ENCODE data around the gene TBK1. TPM values are rescaled to one million over a fixed set of nuclear protein-coding genes. Genes with fewer than 3 reads are reported as not detected.
A peak's percentile ranks its signal among the peaks of the same experiment; 100 is the strongest.

Gene TBK1
- total and polyA plus RNA-seq, 2 donors: 14.1 to 63.3 TPM

DNA sequence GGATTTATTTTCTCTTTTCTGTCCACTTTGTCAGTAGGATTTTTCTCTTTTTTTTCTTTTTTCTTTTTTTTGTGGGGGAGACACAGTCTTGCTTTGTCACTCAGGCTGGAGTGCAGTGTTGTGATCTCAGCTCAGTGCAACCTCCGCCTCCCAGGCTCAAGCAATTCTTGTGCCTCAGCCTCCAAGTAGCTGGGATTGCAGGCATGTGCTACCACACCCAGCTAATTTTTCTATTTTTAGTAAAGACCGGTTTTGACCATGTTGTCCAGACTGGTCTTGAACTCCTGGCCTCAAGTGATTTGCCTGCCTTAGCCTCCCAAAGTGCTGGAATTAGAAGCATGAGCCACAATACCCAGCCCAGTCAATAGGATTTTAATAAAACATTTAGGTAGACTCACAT is 21.0 kb upstream of the TBK1 start:
- WGBS: 86% methylated on average over 2 of the region's 2 CpGs
- H3K4me1 ChIP-seq (ENCODE audit: insufficient read depth): no peaks in the 10 kb centered on the region
- no peak for DNase-seq (ENCODE audit: extremely low spot score)
- H3K36me3 ChIP-seq (ENCODE audit: insufficient read depth): peaks cover 7% of the 10 kb centered on the region
- H3K4me3 ChIP-seq (ENCODE audit: low read depth, low read length): no peak overlapping the region
- no peak overlapping the region for H3K27ac ChIP-seq (ENCODE audit: low read depth)

DNA sequence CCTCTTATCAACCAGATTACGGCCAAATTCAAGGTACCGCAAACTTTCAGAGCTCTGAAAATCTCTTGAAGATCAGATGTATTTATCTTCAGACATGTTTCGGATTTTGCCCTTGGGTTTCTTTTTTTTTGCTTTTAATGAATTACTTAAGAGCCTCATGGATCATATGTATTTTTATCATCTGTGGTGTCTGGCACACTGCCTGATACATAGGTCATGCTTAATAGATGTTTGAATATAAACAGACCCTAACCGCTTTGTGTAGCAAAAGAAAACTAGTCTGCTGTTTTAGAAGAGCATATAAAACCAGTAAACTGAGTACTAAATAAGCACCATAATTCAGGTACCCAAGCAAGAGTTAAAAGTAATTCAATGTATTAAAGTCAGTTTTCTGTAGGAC is 20.1 kb upstream of the TBK1 start:
- no peak for DNase-seq (ENCODE audit: extremely low spot score)
- Histone ChIP-seq H3K4me3 (ENCODE audit: low read depth, low read length) (no peak overlapping the region), H3K36me3 (ENCODE audit: insufficient read depth) (peaks cover 6% of the 10 kb centered on the region), H3K4me1 (ENCODE audit: insufficient read depth) (no peaks in the 10 kb centered on the region), H3K27ac (ENCODE audit: low read depth) (no peak overlapping the region)
- 84% methylated on average over 4 of the region's 4 CpGs for WGBS

GRCh38 chr12:64433915-64434314 is 18.0 kb upstream of the TBK1 start:
- no peak for DNase-seq (ENCODE audit: extremely low spot score)
- WGBS: 92% methylated on average over 5 of the region's 5 CpGs
- Histone ChIP-seq H3K4me1 (ENCODE audit: insufficient read depth) (no peaks in the 10 kb centered on the region), H3K27ac (ENCODE audit: low read depth) (no peak overlapping the region), H3K36me3 (ENCODE audit: insufficient read depth) (peaks cover 4% of the 10 kb centered on the region), H3K4me3 (ENCODE audit: low read depth, low read length) (no peak overlapping the region)

GRCh38 chr12:64440100-64440499 is 11.8 kb upstream of the TBK1 start:
- H3K27ac ChIP-seq (ENCODE audit: low read depth): no peak overlapping the region
- H3K36me3 ChIP-seq (ENCODE audit: insufficient read depth): peaks cover 8% of the 10 kb centered on the region
- H3K4me3 ChIP-seq (ENCODE audit: low read depth, low read length): no peak overlapping the region
- no peak for DNase-seq (ENCODE audit: extremely low spot score)
- H3K4me1 ChIP-seq (ENCODE audit: insufficient read depth): no peaks in the 10 kb centered on the region
- WGBS: 97% methylated on average over 1 of the region's 1 CpG

DNA sequence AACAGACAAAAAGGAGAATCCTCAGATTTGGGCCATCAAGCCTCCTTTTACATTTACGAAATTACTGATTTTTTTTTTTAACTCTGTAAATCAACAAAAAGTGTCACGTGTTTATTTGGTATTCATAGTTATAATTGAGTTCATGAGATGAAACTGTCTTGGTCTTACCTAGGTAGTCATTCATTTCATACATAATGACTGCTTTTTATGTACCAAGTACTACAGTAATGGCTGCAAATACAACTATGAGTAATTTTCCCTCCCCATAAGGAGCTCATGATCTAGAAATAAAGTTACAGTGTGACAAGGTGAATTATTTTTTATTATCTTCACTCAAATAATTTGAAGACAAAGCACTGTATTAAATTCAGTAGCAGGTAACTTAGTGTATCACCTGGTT is 6.4 kb upstream of the TBK1 start:
- WGBS: 90% methylated on average over 2 of the region's 2 CpGs

DNA sequence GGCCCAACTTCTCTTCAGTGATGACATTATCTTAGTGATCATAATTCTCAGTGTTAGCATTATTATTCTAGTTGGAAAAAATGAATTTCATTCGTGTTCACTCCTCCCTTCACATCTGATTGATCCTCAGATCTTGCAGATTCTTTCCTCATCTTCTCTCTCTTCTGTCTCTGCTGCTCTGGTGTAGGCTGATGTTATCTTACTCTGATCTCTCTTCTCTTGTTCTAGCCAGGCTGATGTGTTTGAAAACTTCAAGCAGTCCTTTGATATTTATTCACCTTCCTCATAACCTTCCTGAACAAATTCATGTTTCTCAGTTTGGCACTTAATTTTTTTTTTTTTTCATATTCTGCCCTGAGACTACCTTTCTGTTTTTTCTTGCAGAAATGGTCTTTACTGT is 5.6 kb upstream of the TBK1 start:
- Histone ChIP-seq H3K4me3 (ENCODE audit: low read depth, low read length) (no peak overlapping the region), H3K27ac (ENCODE audit: low read depth) (no peak overlapping the region), H3K4me1 (ENCODE audit: insufficient read depth) (no peaks in the 10 kb centered on the region), H3K36me3 (ENCODE audit: insufficient read depth) (peaks cover 2% of the 10 kb centered on the region)
- no peak for DNase-seq (ENCODE audit: extremely low spot score)
- WGBS: 87% methylated on average over 1 of the region's 1 CpG

More for the DNA sequence above, 6.4 kb upstream of the TBK1 start:
- H3K4me3 ChIP-seq (ENCODE audit: low read depth, low read length): no peak overlapping the region
- H3K36me3 ChIP-seq (ENCODE audit: insufficient read depth): peaks cover 2% of the 10 kb centered on the region
- H3K4me1 ChIP-seq (ENCODE audit: insufficient read depth): no peaks in the 10 kb centered on the region
- no peak for DNase-seq (ENCODE audit: extremely low spot score)
- no peak overlapping the region for H3K27ac ChIP-seq (ENCODE audit: low read depth)

DNA sequence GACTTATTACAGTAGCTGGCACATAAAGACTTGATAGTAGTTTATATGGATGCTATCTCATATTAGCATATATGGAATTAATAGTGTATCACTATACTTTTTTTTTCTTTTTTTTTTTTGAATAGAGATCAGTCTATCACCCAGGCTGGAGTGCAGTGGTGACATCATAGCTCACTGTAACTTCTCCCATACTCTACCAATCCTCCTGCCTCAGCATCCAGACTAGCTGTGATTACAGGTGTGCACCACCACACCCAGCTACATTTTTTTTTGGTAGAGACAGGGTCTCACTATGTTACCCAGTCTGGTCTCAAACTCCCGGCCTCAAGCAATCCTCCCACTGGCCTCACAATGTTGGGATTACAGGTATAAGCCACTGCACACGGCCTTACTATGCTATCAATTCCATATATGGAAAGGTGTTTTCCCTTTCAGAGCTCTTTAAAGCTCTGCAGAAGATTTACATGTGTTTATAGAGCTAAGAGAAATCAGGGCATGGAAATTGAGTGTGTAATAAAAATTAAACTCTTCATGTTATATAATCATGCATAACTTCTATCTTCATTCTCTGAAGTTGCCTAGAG is 1.8 kb upstream of the TBK1 start:
- 56% methylated on average over 2 of the region's 2 CpGs for WGBS
- no peak for DNase-seq (ENCODE audit: extremely low spot score)
- no peaks in the 10 kb centered on the region for H3K4me1 ChIP-seq (ENCODE audit: insufficient read depth)
- no peak overlapping the region for H3K4me3 ChIP-seq (ENCODE audit: low read depth, low read length)
- H3K27ac ChIP-seq (ENCODE audit: low read depth): no peak overlapping the region
- H3K36me3 ChIP-seq (ENCODE audit: insufficient read depth): no peaks in the 10 kb centered on the region

DNA sequence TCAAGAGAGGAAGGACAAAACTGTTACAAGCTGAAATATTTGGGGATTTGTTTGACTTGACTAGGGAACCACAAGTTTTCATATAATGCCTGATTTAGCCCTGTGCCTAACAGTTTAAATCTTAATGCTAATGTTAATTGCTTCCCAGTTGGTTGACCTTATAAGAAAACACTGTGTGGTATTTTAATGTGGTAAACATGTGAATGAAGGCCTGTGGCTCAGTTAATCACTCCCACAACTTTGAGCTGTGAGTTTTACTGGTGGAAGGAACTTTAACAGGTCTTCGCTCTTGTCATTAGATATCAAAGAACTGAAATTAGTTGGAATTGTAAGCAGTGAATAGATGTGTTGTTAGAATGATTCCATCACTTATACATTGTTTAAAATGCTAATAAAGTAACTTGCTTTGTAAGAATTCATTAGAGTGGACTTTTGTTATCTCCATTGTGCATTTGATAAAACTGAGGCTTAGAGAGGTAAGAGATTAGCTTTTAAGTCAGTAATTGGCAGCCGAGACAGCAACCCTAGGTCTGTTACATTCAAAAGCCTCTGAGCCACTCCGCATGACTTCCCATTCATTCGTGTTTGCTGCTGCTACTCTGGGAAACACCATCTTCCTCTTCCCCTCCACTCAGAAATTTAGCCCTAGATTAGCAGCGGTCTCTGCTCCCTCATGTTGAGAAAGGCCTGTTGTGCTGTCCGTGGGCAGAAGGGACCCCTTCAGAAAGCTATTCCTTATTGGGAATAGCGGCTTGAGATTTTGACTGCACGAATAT is 1.0 kb upstream of the TBK1 start:
- no peaks in the 10 kb centered on the region for H3K36me3 ChIP-seq (ENCODE audit: insufficient read depth)
- 21% methylated on average over 8 of the region's 8 CpGs for WGBS
- no peaks in the 10 kb centered on the region for H3K4me1 ChIP-seq (ENCODE audit: insufficient read depth)
- DNase-seq (ENCODE audit: extremely low spot score): no peak
- no peak overlapping the region for H3K27ac ChIP-seq (ENCODE audit: low read depth)
- peak overlapping the region; percentile 93 for H3K4me3 ChIP-seq (ENCODE audit: low read depth, low read length)

DNA sequence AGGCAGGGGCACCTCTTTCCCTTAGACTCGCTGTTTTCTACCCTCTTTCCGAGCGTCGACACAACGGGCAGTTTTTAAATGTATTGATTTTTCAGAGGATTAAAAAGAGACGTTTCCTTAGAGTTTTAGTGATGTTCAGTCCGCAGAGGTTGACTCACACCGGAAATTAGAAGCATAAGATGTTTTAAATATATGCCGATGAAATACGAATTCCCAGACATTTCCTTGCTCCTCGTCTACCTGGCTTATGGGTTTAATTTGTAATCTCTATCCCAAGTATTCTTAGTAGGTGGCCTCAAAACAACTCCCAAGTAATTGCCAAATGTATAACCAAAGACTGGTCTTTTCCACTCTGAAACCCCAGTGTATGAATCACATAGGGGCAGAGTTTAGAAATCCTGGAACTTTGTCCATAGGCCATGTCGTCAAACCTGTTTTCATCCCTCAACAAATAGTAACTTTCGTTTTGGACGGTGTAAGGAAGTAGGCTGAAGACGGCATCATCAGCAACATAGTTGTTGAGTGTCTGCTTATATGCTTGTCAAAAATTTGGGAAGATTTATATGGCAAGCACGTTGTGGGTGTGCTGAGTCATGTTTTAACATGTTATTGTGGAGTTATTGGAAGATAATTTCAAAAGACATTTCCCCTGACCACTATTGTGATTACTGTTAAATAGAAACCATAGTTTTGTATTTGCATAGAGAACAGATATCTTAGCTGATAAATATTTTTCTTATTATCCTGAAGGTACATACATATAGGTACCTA is 824 bp downstream of the TBK1 start:
- Histone ChIP-seq H3K27ac (ENCODE audit: low read depth) (peak overlapping the region; percentile 97), H3K4me1 (ENCODE audit: insufficient read depth) (no peaks in the 10 kb centered on the region), H3K4me3 (ENCODE audit: low read depth, low read length) (peak overlapping the region; percentile 93), H3K36me3 (ENCODE audit: insufficient read depth) (no peaks in the 10 kb centered on the region)
- DNase-seq (ENCODE audit: extremely low spot score): peak; percentile 17
- WGBS: under 1% methylated on average over 16 of the region's 16 CpGs

GRCh38 chr12:64455506-64455905 is 3.6 kb downstream of the TBK1 start:
- 87% methylated on average over 1 of the region's 1 CpG for WGBS
- no peak for DNase-seq (ENCODE audit: extremely low spot score)
- Histone ChIP-seq H3K27ac (ENCODE audit: low read depth) (no peak overlapping the region), H3K4me1 (ENCODE audit: insufficient read depth) (no peaks in the 10 kb centered on the region), H3K36me3 (ENCODE audit: insufficient read depth) (no peaks in the 10 kb centered on the region), H3K4me3 (ENCODE audit: low read depth, low read length) (no peak overlapping the region)

- Histone ChIP-seq H3K4me1 (ENCODE audit: insufficient read depth) (no peaks in the 10 kb centered on the region), H3K27ac (ENCODE audit: low read depth) (no peak overlapping the region), H3K36me3 (ENCODE audit: insufficient read depth) (no peaks in the 10 kb centered on the region), H3K4me3 (ENCODE audit: low read depth, low read length) (no peak overlapping the region)
- DNase-seq (ENCODE audit: extremely low spot score): no peak
These were observed 4.2 kb downstream of the TBK1 start for GRCh38 chr12:64456119-64456518.

GRCh38 chr12:64457032-64457431 is 5.1 kb downstream of the TBK1 start:
- Histone ChIP-seq H3K36me3 (ENCODE audit: insufficient read depth) (no peaks in the 10 kb centered on the region), H3K27ac (ENCODE audit: low read depth) (no peak overlapping the region), H3K4me1 (ENCODE audit: insufficient read depth) (no peaks in the 10 kb centered on the region), H3K4me3 (ENCODE audit: low read depth, low read length) (no peak overlapping the region)
- no peak for DNase-seq (ENCODE audit: extremely low spot score)
- WGBS: 63% methylated on average over 6 of the region's 6 CpGs

DNA sequence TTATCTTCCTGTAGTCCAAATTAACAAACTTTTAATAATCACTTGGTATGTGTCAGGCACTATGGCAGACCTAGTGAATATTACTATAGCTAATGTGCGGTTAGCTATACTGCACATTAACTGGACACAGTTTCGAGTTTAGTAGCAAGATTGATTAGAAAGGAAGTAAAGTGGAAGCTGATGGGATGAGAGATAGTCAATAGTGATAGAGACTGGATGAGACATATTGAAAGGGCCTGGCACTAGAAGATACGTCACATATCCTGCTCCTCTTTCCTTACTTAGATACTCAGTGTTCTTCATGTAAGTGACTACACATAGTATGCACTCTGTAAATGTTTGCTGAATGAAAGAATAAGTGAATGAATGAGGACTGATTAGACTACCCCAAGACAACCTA is 5.5 kb downstream of the TBK1 start:
- Histone ChIP-seq H3K4me1 (ENCODE audit: insufficient read depth) (no peaks in the 10 kb centered on the region), H3K27ac (ENCODE audit: low read depth) (no peak overlapping the region), H3K4me3 (ENCODE audit: low read depth, low read length) (no peak overlapping the region), H3K36me3 (ENCODE audit: insufficient read depth) (no peaks in the 10 kb centered on the region)
- 87% methylated on average over 3 of the region's 3 CpGs for WGBS
- no peak for DNase-seq (ENCODE audit: extremely low spot score)

DNA sequence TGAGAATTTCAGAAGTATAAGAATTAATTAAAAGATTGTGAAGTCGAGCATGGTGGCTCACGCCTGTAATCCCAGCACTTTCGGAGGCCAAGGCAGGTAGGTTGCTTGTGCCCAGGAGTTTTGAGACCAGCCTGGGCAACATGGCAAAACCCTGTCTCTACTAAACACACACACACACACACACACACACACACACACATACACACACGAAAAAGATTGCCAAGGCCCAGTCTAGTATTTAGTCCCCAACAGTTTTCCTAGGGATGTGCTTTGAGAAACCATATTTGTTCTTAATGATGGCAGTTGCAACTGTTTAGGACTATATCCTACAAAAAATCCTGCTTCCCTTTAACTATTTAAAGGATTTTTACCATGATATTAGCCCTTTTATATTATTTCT is 6.0 kb downstream of the TBK1 start:
- H3K36me3 ChIP-seq (ENCODE audit: insufficient read depth): no peaks in the 10 kb centered on the region
- DNase-seq (ENCODE audit: extremely low spot score): no peak
- H3K4me3 ChIP-seq (ENCODE audit: low read depth, low read length): no peak overlapping the region
- WGBS: 84% methylated on average over 4 of the region's 4 CpGs
- no peak overlapping the region for H3K27ac ChIP-seq (ENCODE audit: low read depth)
- no peaks in the 10 kb centered on the region for H3K4me1 ChIP-seq (ENCODE audit: insufficient read depth)

All from urinary bladder (tissue), 4 donors.